HG03575 (cell line): ENCODE results near the gene DDX10.
"Not testable (repeated sequence)": the region's sequence is repeated elsewhere in the genome, so short reads cannot be mapped to it uniquely, and the experiment has no call there.

ENCODE experiments used
- ATAC-seq: cut with Tn5 transposase; IDR thresholded peaks from one replicate; pipeline ENCODE4 v1.9.1; 2021; ENCODE audit not compliant: unreplicated experiment, insufficient number of reproducible peaks, low FRiP score; ENCODE audit errors: extremely low read depth

The DDX10 gene

GRCh38 chr11:108705061-108705460 is 40.2 kb downstream of the DDX10 start:
- ATAC-seq, result no peak

GRCh38 chr11:108708173-108708572 is 43.3 kb downstream of the DDX10 start:
- ATAC-seq, result no peak

GRCh38 chr11:108709741-108710140 is 44.9 kb downstream of the DDX10 start:
- ATAC-seq, result no peak

- no peak for ATAC-seq
Observed at GRCh38 chr11:108713076-108713790, 48.4 kb downstream of the DDX10 start.

GRCh38 chr11:108715239-108715638 is 50.4 kb downstream of the DDX10 start:
- no peak for ATAC-seq

GRCh38 chr11:108718466-108718865 is 53.6 kb downstream of the DDX10 start:
- ATAC-seq, result no peak

- no peak for ATAC-seq
Observed at GRCh38 chr11:108724974-108725689, 60.3 kb downstream of the DDX10 start.

- no peak for ATAC-seq
Observed at GRCh38 chr11:108726077-108726800, 61.4 kb downstream of the DDX10 start.

GRCh38 chr11:108727665-108728064 is 62.8 kb downstream of the DDX10 start:
- no peak for ATAC-seq

GRCh38 chr11:108729227-108729871 is 64.5 kb downstream of the DDX10 start:
- no peak for ATAC-seq

- ATAC-seq, result no peak
Observed at GRCh38 chr11:108732395-108732794, 67.5 kb downstream of the DDX10 start.

- peak; percentile 96 for ATAC-seq
Observed at GRCh38 chr11:108733479-108734116, 68.7 kb downstream of the DDX10 start.

- ATAC-seq, result no peak
Observed at GRCh38 chr11:108734283-108734682, 69.4 kb downstream of the DDX10 start.

- ATAC-seq, result no peak
Observed at GRCh38 chr11:108734956-108735559, 70.2 kb downstream of the DDX10 start.

- ATAC-seq, result not testable (repeated sequence)
Observed at GRCh38 chr11:108740132-108740531, 75.3 kb downstream of the DDX10 start.

- ATAC-seq, result no peak
Observed at GRCh38 chr11:108743851-108744250, 79.0 kb downstream of the DDX10 start.

GRCh38 chr11:108748968-108749367 is 84.1 kb downstream of the DDX10 start:
- no peak for ATAC-seq

GRCh38 chr11:108751444-108751843 is 86.6 kb downstream of the DDX10 start:
- no peak for ATAC-seq
